Stimulated activated memory B cell treated with anti-CD40 and anti-IgM and Interleukin-4, amounts not matched to agents 10 μg/mL and 1 μg/mL and 100 μg/mL, for 72 hours (primary cell): ENCODE data around the gene NOP53.
"Not testable (repeated sequence)": the region's sequence is repeated elsewhere in the genome, so short reads cannot be mapped to it uniquely, and the experiment has no call there.

Experiments
- ATAC-seq: fragments of 150-1000 bp; cut with Tn5 transposase; 2 replicates; pipeline ENCODE4 v1.10.0; 2021
- H3K27ac Mint-ChIP-seq: one replicate; pipeline ENCODE4 v1.8.0; 2022; ENCODE audit warnings: mild to moderate bottlenecking, mixed read lengths
- H3K27me3 Mint-ChIP-seq: one replicate; pipeline ENCODE4 v1.8.0; 2022; ENCODE audit warnings: mixed read lengths
- H3K36me3 Mint-ChIP-seq: one replicate; pipeline ENCODE4 v1.8.0; 2022; ENCODE audit warnings: mixed read lengths
- H3K4me1 Mint-ChIP-seq: one replicate; pipeline ENCODE4 v1.8.0; 2022; ENCODE audit warnings: mixed read lengths
- H3K4me3 Mint-ChIP-seq: one replicate; pipeline ENCODE4 v1.8.0; 2022; ENCODE audit warnings: mild to moderate bottlenecking, moderate library complexity, mixed read lengths
- H3K9me3 Mint-ChIP-seq: one replicate; pipeline ENCODE4 v1.8.0; 2022; ENCODE audit warnings: mixed read lengths

The NOP53 gene

DNA sequence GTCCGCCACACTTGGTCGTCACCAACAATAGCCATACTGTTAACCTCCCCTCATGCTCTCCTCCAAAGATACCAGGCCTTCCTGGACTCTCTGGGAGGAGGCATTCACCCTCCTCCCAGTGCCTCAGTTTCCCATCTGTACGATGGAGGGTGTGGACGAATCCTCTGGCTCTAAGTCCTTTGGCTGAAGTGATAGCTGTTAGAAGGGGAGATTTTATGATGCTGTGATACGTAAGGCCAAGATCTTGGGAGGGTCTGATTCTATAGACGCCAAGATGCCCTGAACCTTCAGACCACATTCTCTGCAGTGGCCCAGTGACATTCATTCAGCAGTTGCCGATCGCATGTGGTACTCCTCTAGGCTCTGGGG is 14.8 kb upstream of the NOP53 start:
- Mint-ChIP-seq H3K36me3 (no peaks in the 10 kb centered on the region), H3K4me3 (no peak overlapping the region)

DNA sequence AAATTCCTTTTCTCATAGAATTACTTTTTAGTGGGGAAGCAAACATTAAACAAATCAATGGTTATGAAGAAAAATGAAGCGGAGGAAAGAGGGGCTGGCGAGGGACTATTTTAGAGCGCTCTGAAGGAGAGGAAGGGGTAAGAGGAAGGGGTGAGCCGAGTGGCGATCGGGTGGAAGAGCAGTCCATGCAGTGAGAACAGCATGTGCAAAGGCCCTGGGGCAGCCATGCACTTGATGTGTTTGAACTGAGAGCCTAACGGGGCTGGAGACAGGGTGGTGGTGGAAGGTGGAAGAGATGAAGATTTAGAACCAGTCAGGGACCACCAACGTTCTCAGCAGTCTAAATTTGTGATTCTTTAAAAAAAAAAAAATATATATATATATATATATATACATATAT is 14.4 kb upstream of the NOP53 start:
- peaks cover 4% of the 10 kb centered on the region for H3K9me3 Mint-ChIP-seq
- peaks cover 18% of the 10 kb centered on the region for H3K4me1 Mint-ChIP-seq
- H3K36me3 Mint-ChIP-seq = no peaks in the 10 kb centered on the region
- H3K4me3 Mint-ChIP-seq = no peak overlapping the region
- H3K27ac Mint-ChIP-seq = no peak overlapping the region
- peaks cover 68% of the 10 kb centered on the region for H3K27me3 Mint-ChIP-seq
- ATAC-seq = no peak

More for the DNA sequence above, 14.8 kb upstream of the NOP53 start:
- H3K9me3 Mint-ChIP-seq = peaks cover 4% of the 10 kb centered on the region
- peaks cover 64% of the 10 kb centered on the region for H3K27me3 Mint-ChIP-seq
- H3K27ac Mint-ChIP-seq = no peak overlapping the region
- peaks cover 18% of the 10 kb centered on the region for H3K4me1 Mint-ChIP-seq
- ATAC-seq = no peak

DNA sequence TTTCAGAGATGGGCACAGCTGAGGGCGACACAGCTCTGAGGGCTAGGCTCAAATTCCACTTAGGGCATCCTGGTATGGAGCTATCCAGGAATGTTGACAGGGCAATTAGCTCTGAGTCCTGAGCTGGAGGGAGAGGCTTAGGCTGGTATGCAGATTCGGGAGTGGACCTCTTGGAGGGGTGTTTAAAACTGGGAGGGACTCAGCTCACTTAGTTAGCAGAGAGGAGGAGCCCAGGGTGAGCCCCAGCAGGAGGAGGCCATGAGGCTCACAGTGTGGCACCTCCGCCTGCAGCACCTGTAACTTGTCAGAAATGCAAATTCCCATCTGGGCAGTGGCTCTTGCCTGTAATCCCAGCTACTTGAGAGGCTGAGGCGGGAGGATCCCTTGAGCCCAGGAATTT is 10.2 kb upstream of the NOP53 start:
- no peak for ATAC-seq
- H3K27ac Mint-ChIP-seq = no peak overlapping the region
- H3K4me3 Mint-ChIP-seq = no peak overlapping the region
- peaks cover 4% of the 10 kb centered on the region for H3K9me3 Mint-ChIP-seq
- H3K36me3 Mint-ChIP-seq = no peaks in the 10 kb centered on the region
- peaks cover 45% of the 10 kb centered on the region for H3K27me3 Mint-ChIP-seq
- H3K4me1 Mint-ChIP-seq = peaks cover 9% of the 10 kb centered on the region

DNA sequence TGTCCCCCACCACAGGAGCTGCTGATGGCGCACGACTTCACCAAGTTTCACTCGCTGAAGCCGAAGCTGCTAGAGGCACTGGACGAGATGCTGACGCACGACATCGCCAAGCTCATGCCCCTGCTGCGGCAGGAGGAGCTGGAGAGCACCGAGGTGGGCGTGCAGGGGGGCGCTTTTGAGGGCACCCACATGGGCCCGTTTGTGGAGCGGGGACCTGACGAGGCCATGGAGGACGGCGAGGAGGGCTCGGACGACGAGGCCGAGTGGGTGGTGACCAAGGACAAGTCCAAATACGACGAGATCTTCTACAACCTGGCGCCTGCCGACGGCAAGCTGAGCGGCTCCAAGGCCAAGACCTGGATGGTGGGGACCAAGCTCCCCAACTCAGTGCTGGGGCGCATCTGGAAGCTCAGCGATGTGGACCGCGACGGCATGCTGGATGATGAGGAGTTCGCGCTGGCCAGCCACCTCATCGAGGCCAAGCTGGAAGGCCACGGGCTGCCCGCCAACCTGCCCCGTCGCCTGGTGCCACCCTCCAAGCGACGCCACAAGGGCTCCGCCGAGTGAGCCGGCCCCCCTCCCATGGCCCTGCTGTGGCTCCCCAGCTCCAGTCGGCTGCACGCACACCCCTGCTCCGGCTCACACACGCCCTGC is 4.4 kb upstream of the NOP53 start:
- Mint-ChIP-seq H3K9me3 (peaks cover 7% of the 10 kb centered on the region), H3K27me3 (peaks cover 7% of the 10 kb centered on the region), H3K27ac (no peak overlapping the region), H3K36me3 (no peaks in the 10 kb centered on the region), H3K4me1 (peaks cover 24% of the 10 kb centered on the region), H3K4me3 (no peak overlapping the region)
- no peak for ATAC-seq

DNA sequence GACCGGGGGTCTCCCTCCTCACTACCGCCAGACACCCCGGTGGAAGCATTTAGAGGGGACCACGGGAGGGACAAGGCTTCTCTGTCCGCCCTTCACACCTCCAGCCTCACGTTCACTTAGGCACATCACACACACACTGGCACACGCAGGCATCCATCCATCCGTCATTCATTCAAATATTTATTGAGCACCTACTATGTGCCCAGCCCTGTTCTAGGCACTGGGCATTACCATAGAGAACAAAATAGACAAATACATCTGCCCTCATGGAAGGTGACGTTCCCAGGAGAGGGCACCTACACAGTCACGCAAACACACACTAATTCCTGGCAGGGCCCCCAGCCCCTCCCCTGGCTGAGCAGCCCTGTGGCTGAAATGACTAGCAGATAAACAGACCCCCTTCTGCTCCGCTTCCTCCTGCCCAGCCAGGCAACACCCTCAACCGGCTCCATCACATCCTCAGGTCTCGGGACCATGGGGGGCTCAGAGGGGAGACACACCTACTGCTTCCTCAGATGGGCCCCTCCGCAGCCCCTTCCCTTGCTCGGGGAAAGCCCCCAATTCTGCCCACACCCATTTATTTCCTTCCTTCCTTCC is 3.7 kb upstream of the NOP53 start:
- Mint-ChIP-seq H3K9me3 (peaks cover 7% of the 10 kb centered on the region), H3K27ac (no peak overlapping the region)

DNA sequence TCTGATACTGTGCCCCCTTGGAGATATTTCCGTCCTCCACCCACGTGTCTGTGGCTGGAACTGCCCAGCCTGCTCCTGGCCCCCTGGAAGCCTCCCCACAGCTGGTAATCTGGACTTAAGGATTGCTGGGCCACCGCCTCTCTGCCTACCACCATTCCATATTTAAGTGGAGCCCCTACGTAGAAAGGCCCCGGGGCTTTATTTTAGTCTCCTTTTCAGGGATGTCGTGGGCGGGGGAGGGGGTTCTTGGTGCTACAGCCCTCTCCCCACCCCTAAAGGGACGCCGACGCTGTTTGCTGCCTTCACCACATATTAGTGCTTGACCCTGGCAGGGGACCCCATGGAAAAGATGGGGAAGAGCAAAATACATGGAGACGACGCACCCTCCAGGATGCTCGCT is 2.7 kb upstream of the NOP53 start:
- Mint-ChIP-seq H3K9me3 (peaks cover 7% of the 10 kb centered on the region), H3K4me3 (peak overlapping the region; percentile 82), H3K27ac (peak overlapping the region; percentile 62), H3K27me3 (no peaks in the 10 kb centered on the region), H3K36me3 (no peaks in the 10 kb centered on the region), H3K4me1 (peaks cover 32% of the 10 kb centered on the region)
- no peak for ATAC-seq

More for the DNA sequence above, 3.7 kb upstream of the NOP53 start:
- H3K4me1 Mint-ChIP-seq = peaks cover 28% of the 10 kb centered on the region
- no peak overlapping the region for H3K4me3 Mint-ChIP-seq
- ATAC-seq = no peak
- no peaks in the 10 kb centered on the region for H3K36me3 Mint-ChIP-seq
- H3K27me3 Mint-ChIP-seq = peaks cover under 1% of the 10 kb centered on the region

DNA sequence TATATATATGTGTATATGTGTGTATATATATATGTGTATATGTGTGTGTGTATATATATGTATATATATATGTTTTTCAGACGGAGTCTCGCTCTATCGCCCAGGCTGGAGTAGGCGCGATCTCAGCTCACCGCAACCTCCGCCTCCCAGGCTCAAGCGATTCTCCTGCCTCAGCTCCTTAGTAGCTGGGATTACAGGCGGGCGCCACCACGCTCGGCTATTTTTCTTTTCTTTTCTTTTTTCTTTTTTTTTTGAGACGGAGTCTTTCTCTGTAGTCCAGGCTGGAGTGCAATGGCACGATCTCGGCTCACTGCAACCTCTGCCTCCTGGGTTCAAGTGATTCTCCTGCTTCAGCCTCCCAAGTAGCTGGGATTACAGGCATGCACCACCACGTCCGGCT is 783 bp downstream of the NOP53 start:
- not testable (repeated sequence) for ATAC-seq, H3K9me3 Mint-ChIP-seq, H3K27me3 Mint-ChIP-seq
- peak overlapping the region; percentile 99 for H3K27ac Mint-ChIP-seq
- peaks cover 48% of the 10 kb centered on the region for H3K4me1 Mint-ChIP-seq
- H3K36me3 Mint-ChIP-seq = peaks cover 31% of the 10 kb centered on the region
- H3K4me3 Mint-ChIP-seq = peak overlapping the region; percentile 88

DNA sequence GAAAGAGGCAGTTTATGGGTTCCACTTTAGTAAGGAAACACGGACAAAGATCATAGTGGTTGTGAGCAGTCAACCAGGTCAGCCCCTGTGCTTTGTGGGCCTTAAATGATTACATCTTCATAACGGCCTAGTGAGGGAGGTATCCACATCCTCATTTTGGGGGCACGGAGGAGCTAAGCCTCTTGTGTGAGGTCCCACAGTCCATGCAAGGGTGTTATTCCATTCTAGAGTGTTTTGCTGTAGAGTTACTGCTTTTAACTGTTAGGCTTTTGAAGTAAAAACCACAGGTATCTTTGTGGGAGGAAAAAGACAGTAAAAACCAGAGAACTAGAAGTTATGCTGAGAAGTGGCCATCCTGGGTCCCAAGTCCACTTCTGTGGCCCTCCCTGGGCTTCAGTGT is 4.0 kb downstream of the NOP53 start:
- no peaks in the 10 kb centered on the region for H3K9me3 Mint-ChIP-seq
- peak overlapping the region; percentile 6 for H3K4me3 Mint-ChIP-seq
- ATAC-seq = peak; percentile 83
- peaks cover 30% of the 10 kb centered on the region for H3K4me1 Mint-ChIP-seq
- no peaks in the 10 kb centered on the region for H3K27me3 Mint-ChIP-seq
- peak overlapping the region; percentile 77 for H3K27ac Mint-ChIP-seq
- H3K36me3 Mint-ChIP-seq = peaks cover 61% of the 10 kb centered on the region

DNA sequence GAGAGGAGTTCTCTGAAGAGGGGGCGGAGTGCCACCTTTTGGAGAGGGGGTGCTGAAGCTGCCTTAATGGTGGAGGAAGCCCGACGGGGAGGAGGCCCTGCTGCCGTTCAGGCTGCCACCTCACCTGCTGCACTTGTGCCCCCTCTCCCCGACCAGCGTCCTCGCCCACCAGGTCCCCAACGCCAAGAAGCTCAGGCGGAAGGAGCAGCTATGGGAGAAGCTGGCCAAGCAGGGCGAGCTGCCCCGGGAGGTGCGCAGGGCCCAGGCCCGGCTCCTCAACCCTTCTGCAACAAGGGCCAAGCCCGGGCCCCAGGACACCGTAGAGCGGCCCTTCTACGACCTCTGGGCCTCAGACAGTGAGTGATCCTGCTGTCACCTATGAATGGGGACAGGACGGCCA is 5.4 kb downstream of the NOP53 start:
- Mint-ChIP-seq H3K4me1 (peaks cover 30% of the 10 kb centered on the region), H3K36me3 (peaks cover 66% of the 10 kb centered on the region), H3K27ac (no peak overlapping the region), H3K4me3 (no peak overlapping the region), H3K9me3 (no peaks in the 10 kb centered on the region), H3K27me3 (no peaks in the 10 kb centered on the region)
- no peak for ATAC-seq

DNA sequence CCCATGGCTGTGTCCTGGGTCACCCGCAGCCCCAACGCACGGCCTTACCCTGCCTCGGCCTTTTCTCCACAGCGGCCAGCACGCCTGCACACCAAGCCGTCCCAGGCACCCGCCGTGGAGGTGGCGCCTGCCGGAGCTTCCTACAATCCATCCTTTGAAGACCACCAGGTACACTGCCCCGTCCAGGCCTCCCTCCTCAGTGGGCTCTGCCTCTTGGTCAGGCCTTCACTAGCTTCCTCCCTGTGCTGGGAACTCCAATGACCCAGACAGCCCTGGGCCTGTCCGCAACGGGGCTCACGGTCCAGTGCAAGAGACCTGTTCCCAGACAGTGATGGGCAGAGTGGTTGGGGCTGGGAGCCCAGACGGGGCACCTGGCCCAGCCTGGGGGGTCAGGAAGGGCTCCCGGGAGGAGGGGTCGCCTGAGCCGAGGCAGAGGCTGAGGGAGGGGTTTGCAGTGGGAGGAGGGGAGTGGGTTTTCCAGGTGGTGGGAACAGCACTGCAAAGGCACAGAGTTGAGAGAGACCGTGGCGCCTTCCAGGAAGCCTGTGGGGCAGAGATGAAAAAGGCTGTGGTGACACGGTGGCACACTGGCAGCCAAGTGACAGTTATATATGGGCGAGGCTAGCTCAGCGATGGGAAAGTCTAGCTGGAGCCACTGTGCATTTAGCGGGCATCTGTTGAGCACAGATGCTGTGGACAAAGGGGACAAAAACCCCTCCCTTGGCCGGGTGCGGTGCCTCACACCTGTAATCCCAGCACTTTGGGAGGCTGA is 7.3 kb downstream of the NOP53 start:
- ATAC-seq = no peak
- peaks cover 84% of the 10 kb centered on the region for H3K36me3 Mint-ChIP-seq
- H3K4me1 Mint-ChIP-seq = peaks cover 22% of the 10 kb centered on the region
- H3K9me3 Mint-ChIP-seq = peaks cover 3% of the 10 kb centered on the region
- H3K27me3 Mint-ChIP-seq = no peaks in the 10 kb centered on the region
- H3K27ac Mint-ChIP-seq = no peak overlapping the region
- H3K4me3 Mint-ChIP-seq = no peak overlapping the region

DNA sequence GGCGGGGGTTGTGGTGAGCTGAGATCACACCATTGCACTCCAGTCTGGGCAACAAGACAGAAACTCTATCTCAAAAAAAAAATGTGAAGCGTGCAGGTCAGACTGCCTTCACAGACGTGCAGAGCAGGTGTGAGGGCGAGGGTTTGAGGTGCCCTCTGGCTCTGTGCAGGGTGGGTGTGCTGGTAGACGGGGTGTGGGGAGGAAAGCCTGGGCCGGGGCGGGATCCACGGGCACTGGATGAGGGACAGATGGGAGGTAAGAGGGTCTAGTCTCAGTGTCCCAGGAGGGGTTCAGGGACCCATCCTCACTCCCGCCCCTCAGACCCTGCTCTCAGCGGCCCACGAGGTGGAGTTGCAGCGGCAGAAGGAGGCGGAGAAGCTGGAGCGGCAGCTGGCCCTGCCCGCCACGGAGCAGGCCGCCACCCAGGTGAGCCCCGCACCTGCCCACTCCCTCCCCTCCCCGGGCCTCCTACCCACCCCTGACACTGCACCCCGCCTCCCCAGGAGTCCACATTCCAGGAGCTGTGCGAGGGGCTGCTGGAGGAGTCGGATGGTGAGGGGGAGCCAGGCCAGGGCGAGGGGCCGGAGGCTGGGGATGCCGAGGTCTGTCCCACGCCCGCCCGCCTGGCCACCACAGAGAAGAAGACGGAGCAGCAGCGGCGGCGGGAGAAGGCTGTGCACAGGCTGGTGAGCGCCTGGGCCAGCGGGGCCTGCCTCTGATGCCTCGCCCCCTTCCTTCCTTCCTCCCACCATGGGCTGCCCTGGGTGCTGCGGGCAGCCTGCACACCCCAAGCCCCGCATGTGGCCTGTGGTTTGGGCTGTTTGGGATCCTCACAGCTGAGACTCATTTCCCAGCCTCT is 9.1 kb downstream of the NOP53 start:
- Mint-ChIP-seq H3K9me3 (peaks cover 7% of the 10 kb centered on the region), H3K27ac (no peak overlapping the region), H3K4me3 (no peak overlapping the region), H3K36me3 (peaks cover 86% of the 10 kb centered on the region), H3K27me3 (no peaks in the 10 kb centered on the region), H3K4me1 (peaks cover 5% of the 10 kb centered on the region)
- ATAC-seq = peak; percentile 34

DNA sequence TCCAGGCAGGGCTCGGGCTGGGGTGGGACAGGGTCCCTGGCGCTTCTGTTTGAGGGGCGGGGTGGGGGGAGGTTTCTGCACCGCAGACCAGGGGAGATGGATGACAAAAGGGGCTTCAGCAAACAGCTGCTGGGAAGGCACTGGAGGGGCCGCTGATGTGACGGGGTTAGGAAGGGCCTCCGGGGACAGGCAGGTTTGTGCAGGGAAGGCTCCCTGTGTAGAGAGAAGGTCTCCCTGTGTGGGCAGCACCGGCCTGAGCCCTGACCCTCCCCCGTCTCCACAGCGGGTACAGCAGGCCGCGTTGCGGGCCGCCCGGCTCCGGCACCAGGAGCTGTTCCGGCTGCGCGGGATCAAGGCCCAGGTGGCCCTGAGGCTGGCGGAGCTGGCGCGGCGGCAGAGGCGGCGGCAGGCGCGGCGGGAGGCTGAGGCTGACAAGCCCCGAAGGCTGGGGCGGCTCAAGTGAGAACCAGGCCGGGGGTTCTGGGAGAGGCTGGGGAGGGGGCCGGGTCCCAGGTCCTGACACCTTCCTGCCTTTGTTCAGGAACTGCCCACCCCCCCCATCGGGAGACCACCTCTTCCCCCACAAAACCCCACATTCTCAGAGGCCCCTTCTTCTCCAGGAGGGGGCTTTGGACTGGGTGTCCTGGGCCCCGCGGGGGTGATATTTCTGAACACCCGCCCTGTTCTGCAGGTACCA is 9.9 kb downstream of the NOP53 start:
- Mint-ChIP-seq H3K4me1 (peaks cover 2% of the 10 kb centered on the region), H3K27me3 (no peaks in the 10 kb centered on the region), H3K27ac (no peak overlapping the region), H3K4me3 (no peak overlapping the region), H3K36me3 (peaks cover 79% of the 10 kb centered on the region), H3K9me3 (peaks cover 7% of the 10 kb centered on the region)
- no peak for ATAC-seq

DNA sequence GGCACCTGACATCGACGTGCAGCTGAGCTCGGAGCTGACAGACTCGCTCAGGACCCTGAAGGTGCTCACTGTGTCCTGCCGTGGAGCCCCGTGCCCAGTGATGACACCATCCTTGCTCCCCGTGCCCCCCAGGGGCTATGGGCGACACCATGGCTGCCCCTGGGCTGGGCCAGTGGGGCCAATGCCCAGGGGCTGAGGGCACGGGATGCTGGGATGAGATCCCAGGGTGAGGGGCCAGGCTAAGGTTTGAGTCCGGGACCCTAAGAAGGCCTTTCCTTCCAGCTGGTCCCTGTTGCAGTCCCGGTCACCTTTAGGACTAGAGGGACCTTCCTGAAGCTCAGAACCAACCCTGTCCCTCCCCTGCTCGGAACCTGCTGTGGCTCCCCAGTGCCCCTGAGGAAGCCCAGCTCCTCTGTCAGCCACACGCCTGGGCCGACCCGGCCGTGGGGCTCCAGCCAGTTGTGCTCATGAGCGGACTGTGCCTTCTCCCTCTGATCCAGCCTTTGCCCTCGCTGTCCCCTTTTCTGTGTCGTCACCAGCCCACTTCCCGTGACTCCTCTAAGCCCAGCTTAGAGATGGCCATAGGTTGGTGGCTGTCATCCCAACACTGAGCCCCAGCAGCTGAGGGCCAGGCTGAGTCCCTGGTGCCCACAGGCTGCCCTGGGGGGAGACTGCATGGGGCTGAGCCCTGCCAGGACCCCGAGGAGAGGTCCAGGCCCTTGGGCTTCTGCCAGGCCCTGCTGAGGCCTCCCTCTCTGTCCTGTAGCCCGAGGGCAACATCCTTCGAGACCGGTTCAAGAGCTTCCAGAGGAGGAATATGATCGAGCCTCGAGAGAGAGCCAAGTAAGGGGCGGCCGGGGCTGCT is 10.6 kb downstream of the NOP53 start:
- Mint-ChIP-seq H3K27ac (no peak overlapping the region), H3K4me1 (peaks cover 10% of the 10 kb centered on the region), H3K9me3 (peaks cover 7% of the 10 kb centered on the region), H3K36me3 (peaks cover 73% of the 10 kb centered on the region), H3K4me3 (no peak overlapping the region), H3K27me3 (no peaks in the 10 kb centered on the region)
- ATAC-seq = no peak

DNA sequence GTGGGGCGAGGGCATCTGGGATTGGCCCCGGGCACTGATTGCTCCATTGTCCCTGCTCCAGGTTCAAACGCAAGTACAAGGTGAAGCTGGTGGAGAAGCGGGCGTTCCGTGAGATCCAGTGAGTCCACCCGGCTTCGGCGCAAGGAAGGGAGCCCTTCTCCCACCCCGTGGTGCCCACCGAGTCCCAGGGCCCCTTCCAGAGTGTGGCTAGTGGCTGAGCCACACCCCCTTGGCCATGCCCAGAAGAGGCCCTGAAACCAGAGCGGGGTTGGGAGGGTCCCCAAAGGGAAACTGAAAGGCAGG is 11.2 kb downstream of the NOP53 start:
- peaks cover 67% of the 10 kb centered on the region for H3K36me3 Mint-ChIP-seq

More for the DNA sequence above, 11.2 kb downstream of the NOP53 start:
- Mint-ChIP-seq H3K27ac (no peak overlapping the region), H3K4me1 (peaks cover 16% of the 10 kb centered on the region), H3K9me3 (peaks cover 7% of the 10 kb centered on the region), H3K27me3 (no peaks in the 10 kb centered on the region), H3K4me3 (no peak overlapping the region)
- no peak for ATAC-seq
